PC-9 (cell line): ENCODE measurements around the gene LDHD. TPM values are rescaled to one million over a fixed set of nuclear protein-coding genes. Genes with fewer than 3 reads are reported as not detected.

Source experiments
- BruUV-seq: library from RNA; stranded (reverse); fragments of 400-500 nt; replicated peaks from 2 replicates; lab custom pipeline; 2021; lab: Mats Ljungman, UMichigan
- CTCF ChIA-PET: fragments of 300-600 bp; sonication (Branson Sonifier 250); formaldehyde crosslinking; loops from one replicate; lab custom pipeline; 2022; ENCODE audit warnings: antibody characterized with exemption; lab: Charles Lee
- POLR2A ChIA-PET: fragments of 300-600 bp; sonication (Branson Sonifier 250); formaldehyde crosslinking; loops from one replicate; lab custom pipeline; 2022; ENCODE audit warnings: antibody characterized with exemption; ENCODE audit not compliant: unreplicated experiment; lab: Charles Lee
- DNase-seq, 2 experiments: peaks; one replicate each; pipeline versions ENCODE4 v3.0.0 to v3.0.0-alpha.2; 2015 to 2022; ENCODE audit warnings: mixed read lengths in 1 of 2
- H2AFZ ChIP-seq: fragments of 200-600 bp; sonication (generic); 2 replicates; pipeline ENCODE4 v1.8.1; 2017; ENCODE audit warnings: antibody characterized with exemption
- H3F3A ChIP-seq: fragments of 200-600 bp; sonication (generic); 2 replicates; pipeline ENCODE4 v1.8.1; 2017; ENCODE audit warnings: antibody characterized with exemption, mild to moderate bottlenecking, low read depth; ENCODE audit not compliant: insufficient read depth
- H3K27ac ChIP-seq: fragments of 200-600 bp; sonication (generic); 2 replicates; pipeline ENCODE4 v1.6.1; 2016; ENCODE audit warnings: mixed run types
- H3K27me3 ChIP-seq: fragments of 200-600 bp; sonication (generic); 2 replicates; pipeline ENCODE4 v1.6.1; 2016; ENCODE audit warnings: low read depth, mixed run types; ENCODE audit not compliant: insufficient read depth
- H3K36me3 ChIP-seq: fragments of 200-600 bp; sonication (generic); 2 replicates; pipeline ENCODE4 v1.6.1; 2016; ENCODE audit warnings: low read depth, mixed run types
- H3K4me1 ChIP-seq: fragments of 200-600 bp; sonication (generic); replicated peaks from 2 replicates; pipeline ENCODE4 v1.6.1; 2016; ENCODE audit warnings: mixed run types; ENCODE audit not compliant: insufficient read depth
- H3K4me2 ChIP-seq: fragments of 200-600 bp; sonication (generic); 2 replicates; pipeline ENCODE4 v1.6.1; 2017; ENCODE audit warnings: mixed run types
- H3K4me3 ChIP-seq: fragments of 200-600 bp; sonication (generic); 2 replicates; pipeline ENCODE4 v1.6.1; 2016; ENCODE audit warnings: mixed run types
- H3K79me2 ChIP-seq: fragments of 200-600 bp; sonication (generic); 2 replicates; pipeline ENCODE4 v1.6.1; 2017; ENCODE audit warnings: low read depth, mixed run types
- H3K9me2 ChIP-seq: fragments of 200-600 bp; sonication (generic); 2 replicates; pipeline ENCODE4 v1.8.1; 2017; ENCODE audit warnings: mild to moderate bottlenecking; ENCODE audit not compliant: insufficient read depth
- H3K9me3 ChIP-seq: fragments of 200-600 bp; sonication (generic); 2 replicates; pipeline ENCODE4 v1.8.1; 2016; ENCODE audit warnings: low read depth; ENCODE audit not compliant: insufficient read depth
- H4K20me1 ChIP-seq: fragments of 200-600 bp; sonication (generic); 2 replicates; pipeline ENCODE4 v1.8.1; 2017; ENCODE audit not compliant: insufficient read depth
- CTCF ChIP-seq: fragments of 200-600 bp; sonication (generic); conservative IDR thresholded peaks from 2 replicates; pipeline ENCODE4 v1.6.1; 2017; ENCODE audit warnings: mixed run types, antibody characterized with exemption, mild to moderate bottlenecking, moderate library complexity
- EZH2 ChIP-seq: fragments of 200-600 bp; sonication (generic); IDR thresholded peaks from 2 replicates; pipeline ENCODE4 v1.8.0; 2017; ENCODE audit warnings: antibody characterized with exemption, low read depth
- intact Hi-C: fragments of 100-400 bp; cut with micrococcal nuclease; formaldehyde crosslinking; loops from one replicate; pipeline ENCODE4 v1.10.0; 2022; ENCODE audit not compliant: unreplicated experiment
- total RNA-seq: library from RNA; stranded (reverse); gene quantifications from 2 replicates; pipeline ENCODE4 v1.2.3, GENCODE V29; 2021

LDHD gene
- total RNA-seq, 1 experiment from 2014 or later, result 1.3 TPM

- no peaks in the 10 kb centered on the region for H3K9me3 ChIP-seq
- H3F3A ChIP-seq, result peaks cover 10% of the 10 kb centered on the region
- H2AFZ ChIP-seq, result no peak overlapping the region
- DNase-seq, result no peak
- peaks cover 14% of the 10 kb centered on the region for H3K4me1 ChIP-seq
- no TSS peak for BruUV-seq
- H3K27me3 ChIP-seq, result no peaks in the 10 kb centered on the region
- intact Hi-C loops, result no loop called here
- no peak overlapping the region for H3K4me2 ChIP-seq
- H3K9me2 ChIP-seq, result no peaks in the 10 kb centered on the region
- H4K20me1 ChIP-seq, result no peaks in the 10 kb centered on the region
- H3K27ac ChIP-seq, result no peak overlapping the region
- peaks cover 21% of the 10 kb centered on the region for H3K79me2 ChIP-seq
- ChIA-PET POLR2A (no interaction called here), CTCF (no interaction called here)
- TF ChIP-seq EZH2 (no peak), CTCF (no peak)
- no peaks in the 10 kb centered on the region; the same call in 1 of the 2 replicates for H3K36me3 ChIP-seq
- no peak overlapping the region for H3K4me3 ChIP-seq
Measured at GRCh38 chr16:75103994-75104393, 12.6 kb downstream of the LDHD start.

- Histone ChIP-seq H3K27ac (no peak overlapping the region), H3K36me3 (no peaks in the 10 kb centered on the region; the same call in 1 of the 2 replicates), H3K4me3 (no peak overlapping the region), H3F3A (no peaks in the 10 kb centered on the region; the same call in 1 of the 2 replicates), H2AFZ (no peak overlapping the region), H3K27me3 (no peaks in the 10 kb centered on the region), H4K20me1 (no peaks in the 10 kb centered on the region), H3K4me1 (peaks cover 6% of the 10 kb centered on the region; the same call in 1 of the 2 replicates), H3K4me2 (no peak overlapping the region), H3K9me3 (no peaks in the 10 kb centered on the region), H3K9me2 (no peaks in the 10 kb centered on the region), H3K79me2 (peaks cover 34% of the 10 kb centered on the region)
- DNase-seq, result no peak
- intact Hi-C loops, result no loop called here
- TF ChIP-seq CTCF (no peak), EZH2 (no peak)
- POLR2A ChIA-PET, result no interaction called here
- CTCF ChIA-PET, result no interaction called here
- BruUV-seq, result no TSS peak
Measured at GRCh38 chr16:75102595-75102994, 14.0 kb downstream of the LDHD start.

- Histone ChIP-seq H3K79me2 (peaks cover 42% of the 10 kb centered on the region), H3K27ac (no peak overlapping the region), H3K27me3 (no peaks in the 10 kb centered on the region), H3K9me3 (no peaks in the 10 kb centered on the region), H3K9me2 (no peaks in the 10 kb centered on the region), H3K36me3 (no peaks in the 10 kb centered on the region; the same call in 1 of the 2 replicates), H2AFZ (no peak overlapping the region), H3K4me2 (no peak overlapping the region), H4K20me1 (no peaks in the 10 kb centered on the region), H3K4me1 (peaks cover 14% of the 10 kb centered on the region), H3F3A (no peaks in the 10 kb centered on the region), H3K4me3 (no peak overlapping the region)
- DNase-seq, result no peak
- CTCF ChIA-PET, result no interaction called here
- POLR2A ChIA-PET, result interaction anchor here (0.6 kb wide), 1 partner anchor 56 kb away, joined by 4 read pairs; no protein-coding TSS in a partner anchor
- TF ChIP-seq CTCF (no peak), EZH2 (no peak)
- BruUV-seq, result no TSS peak
- intact Hi-C loops, result no loop called here
Measured at GRCh38 chr16:75101635-75102034, 14.9 kb downstream of the LDHD start.
